Measurements from ENCODE around the gene TNNI2.

DNA sequence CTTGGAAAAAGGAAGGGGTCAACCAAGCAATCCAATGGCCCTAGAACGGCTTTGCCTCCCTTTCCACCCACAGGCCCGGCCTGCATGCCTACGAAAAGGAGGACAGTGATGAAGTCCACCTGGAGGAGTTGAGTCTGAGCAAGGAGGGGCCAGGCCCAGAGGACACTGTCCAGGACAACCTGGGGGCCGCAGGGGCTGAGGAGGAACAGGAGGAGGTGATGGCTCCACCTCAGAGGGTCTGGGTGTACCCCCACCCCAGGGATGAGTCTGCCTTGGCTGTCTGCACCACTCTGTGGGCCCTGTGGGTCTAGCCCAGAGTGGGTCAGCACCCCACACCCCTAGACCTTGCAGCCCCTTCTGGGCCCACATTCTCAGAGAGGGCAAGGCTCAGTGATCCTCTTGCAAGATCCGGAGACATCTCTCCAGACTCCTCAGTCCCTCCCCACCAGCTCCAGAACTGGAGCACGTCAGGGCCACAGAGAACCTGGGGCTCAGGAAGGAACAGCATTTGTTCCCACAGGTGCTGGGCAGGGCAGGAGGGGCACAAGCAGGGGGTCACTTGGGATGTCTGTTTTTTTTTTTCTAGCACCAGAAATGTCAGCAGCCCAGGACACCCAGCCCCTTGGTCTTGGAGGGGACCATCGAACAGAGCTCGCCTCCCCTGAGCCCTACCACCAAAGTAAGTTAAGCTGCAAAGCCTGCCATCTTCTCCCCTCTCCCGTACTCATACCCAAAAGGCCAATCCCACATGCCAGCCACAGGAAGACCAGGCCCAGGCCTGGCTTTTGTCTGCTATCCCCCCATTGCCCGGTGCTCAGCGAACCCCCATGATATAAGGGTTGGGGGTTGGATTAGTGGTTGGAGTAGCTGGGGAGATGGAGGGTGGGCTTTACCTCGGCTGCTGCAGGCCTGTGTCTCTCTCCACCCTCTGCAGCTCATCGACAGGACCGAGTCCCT, 44.8 kb downstream of the TNNI2 start:
- TF ChIP-seq EZH2 (IDR thresholded peaks at IDR 0.05; ENCODE audit: low read length, missing control alignments): no peak
- TF ChIP-seq CTCF (conservative IDR thresholded peaks at IDR 0.05 in 1 of 2, IDR thresholded peaks at IDR 0.05 in 1 of 2; ENCODE audit: low read depth in 1 of 2, low read length in 2 of 2): no peak
